Tibial nerve (tissue), 3 donors: ENCODE data around the gene LPAR1.

Experiments used
- CTCF ChIP-seq, 5 experiments: fragments of 200-600 bp in 3 of 5; fragments of 450-650 bp in 2 of 5; sonication (generic) in 3 of 5; IDR thresholded peaks; one replicate each; pipeline ENCODE4 v1.5.1; 2016 to 2019; ENCODE audit warnings: antibody characterized with exemption in 5 of 5, mild to moderate bottlenecking in 3 of 5, moderate library complexity in 2 of 5
- POLR2A ChIP-seq, 2 donors: fragments of 450-650 bp; IDR thresholded peaks; one replicate each; pipeline ENCODE4 v1.6.1; 2017; ENCODE audit warnings: antibody characterized with exemption in 2 of 2, mild to moderate bottlenecking in 2 of 2, moderate library complexity in 2 of 2

DNA sequence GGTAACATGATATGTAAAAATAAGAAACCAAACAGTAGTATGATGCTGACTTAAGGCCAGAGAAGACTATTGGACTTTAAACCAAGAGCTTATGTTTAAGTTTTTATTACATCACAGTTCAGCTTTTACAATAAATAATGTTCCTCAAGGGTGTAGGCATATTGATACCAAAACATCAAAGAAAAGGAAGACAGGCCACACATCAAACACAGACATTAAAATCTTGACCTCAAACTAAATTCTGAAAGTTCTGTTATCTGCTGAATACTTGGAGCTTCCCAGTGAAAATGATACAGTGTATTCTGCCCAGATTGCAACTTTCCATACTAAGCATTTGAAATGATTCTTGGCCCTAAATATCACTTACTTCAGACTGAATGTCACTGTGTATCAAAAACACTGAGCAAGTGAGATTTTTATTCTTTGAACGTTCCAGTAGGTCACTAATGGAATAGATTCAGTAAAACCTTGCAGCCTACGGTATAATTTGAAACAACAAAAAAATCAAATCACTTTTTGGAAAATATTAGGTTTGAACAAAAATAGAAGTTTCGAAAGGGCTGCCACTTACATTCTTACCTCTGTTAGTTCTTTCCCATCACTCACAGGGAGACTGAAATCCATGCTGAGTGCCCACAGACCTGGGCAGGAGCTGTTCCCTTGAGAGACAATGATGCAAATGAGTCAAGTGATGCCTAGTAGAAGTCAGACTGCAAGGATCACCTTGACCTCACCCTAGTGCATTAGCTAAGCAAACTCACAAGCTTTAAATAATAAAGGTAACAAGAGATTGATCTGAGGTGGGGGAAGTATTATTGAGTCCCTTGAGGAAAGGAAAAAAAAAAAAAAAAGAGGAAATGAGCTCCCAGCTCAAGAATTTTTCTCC, 2.5 kb downstream of the LPAR1 start:
- TF ChIP-seq CTCF (IDR thresholded peaks at IDR 0.05) (no peak), POLR2A (IDR thresholded peaks at IDR 0.05) (no peak)
